Activated CD4-positive, alpha-beta T cell treated with anti-CD3 and anti-CD28 coated beads, Interleukin-2, amount 50 U/mL, for 48 hours (primary cell): ENCODE results near the gene EAPP.
"Not testable (repeated sequence)": the region's sequence is repeated elsewhere in the genome, so short reads cannot be mapped to it uniquely, and the experiment has no call there.

ENCODE experiments used
- DNase-seq, 2 experiments: peaks; one replicate each; pipeline ENCODE4 v3.0.0-alpha.2; 2020

EAPP gene

DNA sequence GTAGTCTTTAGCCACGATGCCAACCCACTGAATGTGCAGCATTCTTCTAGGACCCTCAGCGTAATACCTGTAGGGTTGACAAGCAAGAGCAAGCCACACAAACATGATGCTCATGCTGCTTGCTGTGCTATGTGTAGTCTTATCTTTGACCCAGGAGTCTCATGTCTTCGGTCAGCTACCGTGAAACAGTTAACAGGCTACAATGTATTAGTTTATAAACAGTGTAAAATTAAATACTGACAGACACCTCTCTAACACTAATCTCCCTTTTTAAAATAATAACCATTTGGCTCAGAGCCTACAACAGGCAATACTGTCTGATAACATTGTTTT, 1.9 kb downstream of the EAPP start:
- DNase-seq = no peak

DNA sequence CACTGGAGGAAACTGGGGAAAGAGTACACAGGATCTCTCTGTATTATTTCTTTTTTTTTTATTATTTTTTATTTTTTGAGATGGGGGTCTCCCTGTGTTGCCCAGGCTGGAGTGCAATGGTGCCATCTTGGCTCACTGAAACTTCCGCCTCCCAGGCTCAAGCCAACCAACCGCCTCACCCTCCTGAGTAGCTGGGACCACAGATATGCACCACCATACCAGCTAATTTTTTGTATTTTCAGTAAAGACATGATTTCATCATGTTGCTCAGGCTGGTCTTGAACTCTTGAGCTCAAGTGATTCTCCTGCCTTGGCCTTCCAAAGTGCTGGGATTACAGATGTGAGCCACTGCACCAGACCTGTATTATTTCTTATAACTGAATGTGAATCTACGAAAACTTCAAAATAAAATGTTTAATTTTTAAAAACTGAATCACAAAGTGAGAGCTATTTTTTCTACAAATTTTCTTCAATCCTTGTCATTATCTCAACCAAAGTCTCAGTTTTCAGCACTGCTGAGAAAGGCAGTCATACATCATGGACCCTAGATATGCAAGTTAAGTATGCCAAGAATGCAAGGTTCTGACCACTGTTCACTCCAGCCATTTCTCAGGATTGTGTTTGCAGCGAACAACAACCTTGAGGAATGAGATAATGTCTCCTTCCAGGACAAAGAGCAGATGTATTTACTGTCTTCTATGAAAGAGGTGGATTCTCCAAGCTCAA, 2.4 kb downstream of the EAPP start:
- no peak for DNase-seq

DNA sequence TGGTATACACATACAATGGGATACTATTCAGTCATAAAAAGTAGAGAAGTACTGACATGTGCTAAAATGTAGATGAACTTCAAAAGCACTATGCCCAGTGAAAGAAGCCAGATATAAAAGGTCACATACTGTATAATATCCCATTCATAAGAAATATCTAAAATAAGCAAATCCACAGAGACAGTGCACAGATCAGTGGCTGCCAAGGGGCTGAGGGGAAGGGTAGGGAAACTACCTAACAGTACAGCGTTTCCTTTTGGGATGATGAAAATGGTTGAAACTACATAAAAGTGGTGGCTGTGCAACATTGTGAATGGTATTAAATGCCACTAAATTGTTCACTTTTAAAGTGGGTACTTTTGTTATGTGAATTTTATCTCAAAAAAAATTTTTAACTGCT, 11.9 kb downstream of the EAPP start:
- no peak for DNase-seq

DNA sequence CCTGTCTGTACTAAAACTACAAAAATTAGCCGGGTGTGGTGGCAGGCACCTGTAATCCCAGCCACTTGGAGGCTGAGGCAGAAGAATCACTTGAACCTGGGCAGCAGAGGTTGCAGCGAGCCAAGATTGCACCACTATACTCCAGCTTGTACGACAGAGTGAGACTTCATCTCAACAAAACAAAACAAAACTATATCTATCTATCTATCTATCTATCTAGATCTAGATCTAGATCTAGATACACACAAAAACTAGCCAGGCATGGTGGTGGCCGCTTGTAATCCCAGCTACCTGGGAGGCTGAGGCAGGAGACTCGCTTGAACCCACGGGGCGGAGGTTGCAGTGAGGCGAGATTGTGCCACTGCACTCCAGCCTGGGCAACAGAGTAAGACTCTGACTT, 15.3 kb downstream of the EAPP start:
- not testable (repeated sequence) for DNase-seq

DNA sequence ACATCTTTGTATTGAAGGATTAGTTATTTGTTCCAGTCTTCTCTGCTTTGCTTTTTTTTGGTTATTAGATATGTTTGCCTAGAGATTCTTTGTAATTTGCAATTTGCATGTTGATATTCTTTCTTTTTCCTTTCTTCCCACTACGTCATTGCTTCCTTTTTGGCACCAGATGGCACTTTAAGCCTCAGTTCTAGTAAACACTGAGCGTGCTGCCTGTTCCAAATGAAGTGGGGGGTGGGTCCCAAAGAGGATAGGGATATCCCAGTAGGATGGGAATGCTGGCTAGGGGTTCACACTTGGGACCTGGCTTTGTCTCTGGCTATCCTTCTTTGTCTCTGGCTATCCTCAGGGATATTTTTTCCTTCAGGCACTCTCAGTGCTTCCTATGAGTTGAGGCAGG, 17.0 kb downstream of the EAPP start:
- DNase-seq = no peak

DNA sequence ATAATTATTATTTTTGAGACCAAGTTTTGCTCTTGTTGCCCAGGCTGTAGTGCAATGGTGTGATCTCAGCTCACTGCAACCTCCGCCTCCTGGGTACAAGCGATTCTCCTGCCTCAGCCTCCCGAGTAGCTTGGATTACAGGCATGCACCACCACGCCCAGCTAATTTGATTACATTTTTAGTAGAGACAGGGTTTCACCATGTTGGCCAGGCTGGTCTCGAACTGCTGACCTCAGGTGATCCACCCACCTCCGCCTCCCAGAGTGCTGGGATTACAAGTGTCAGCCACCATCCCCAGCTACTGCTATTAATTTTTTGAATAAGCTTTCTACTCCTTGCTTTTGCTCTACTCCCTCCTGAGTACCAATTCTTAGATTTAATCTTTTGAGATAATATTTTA, 18.4 kb downstream of the EAPP start:
- not testable (repeated sequence) for DNase-seq

DNA sequence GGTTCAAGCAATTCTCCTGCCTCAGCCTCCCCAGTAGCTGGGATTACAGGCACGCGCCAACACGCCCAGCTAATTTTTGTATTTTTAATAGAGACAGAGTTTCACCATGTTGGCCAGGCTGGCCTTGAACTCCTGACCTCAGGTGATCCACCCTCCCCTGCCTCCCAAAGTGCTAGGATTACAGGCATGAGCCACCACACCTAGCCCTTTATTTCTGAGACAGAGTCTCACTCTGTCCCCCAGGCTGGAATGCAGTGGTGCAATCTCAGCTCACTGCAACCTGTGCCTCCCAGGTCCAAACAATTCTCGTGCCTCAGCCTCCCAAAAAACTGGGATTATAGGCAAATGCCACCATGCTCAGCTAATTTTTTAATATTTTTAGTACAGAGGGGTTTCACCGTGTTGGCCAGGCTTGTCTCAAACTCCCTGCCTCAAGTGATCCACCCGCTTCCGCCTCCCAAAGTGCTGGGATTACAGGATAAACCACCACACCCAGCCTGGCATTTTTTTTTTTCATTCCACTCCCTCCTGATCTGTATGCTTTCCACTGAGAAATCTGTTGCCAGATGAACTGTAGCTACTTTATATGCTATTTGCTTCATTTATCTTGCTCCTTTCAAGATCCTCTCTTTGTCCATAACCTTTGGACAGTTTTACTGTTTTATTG, 19.1 kb downstream of the EAPP start:
- not testable (repeated sequence) for DNase-seq

DNA sequence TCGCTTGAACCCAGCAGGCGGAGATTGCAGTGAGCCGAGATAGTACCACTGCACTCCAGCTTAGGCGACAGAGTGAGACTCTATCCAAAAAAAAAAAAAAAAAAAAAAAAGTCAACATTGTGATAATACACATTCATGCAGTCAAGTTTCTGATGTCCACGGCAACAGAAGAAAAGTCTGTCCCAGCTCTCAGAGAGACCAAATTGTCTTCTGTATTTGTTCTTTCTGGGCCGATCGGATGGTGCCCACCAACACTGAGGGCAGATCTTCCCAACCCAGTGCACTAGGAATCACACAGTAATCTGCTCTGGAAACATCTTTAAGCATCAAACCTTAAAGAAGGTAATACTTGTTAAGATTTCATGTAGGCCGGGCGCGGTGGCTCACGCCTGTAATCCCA, 31.6 kb downstream of the EAPP start:
- no peak for DNase-seq

DNA sequence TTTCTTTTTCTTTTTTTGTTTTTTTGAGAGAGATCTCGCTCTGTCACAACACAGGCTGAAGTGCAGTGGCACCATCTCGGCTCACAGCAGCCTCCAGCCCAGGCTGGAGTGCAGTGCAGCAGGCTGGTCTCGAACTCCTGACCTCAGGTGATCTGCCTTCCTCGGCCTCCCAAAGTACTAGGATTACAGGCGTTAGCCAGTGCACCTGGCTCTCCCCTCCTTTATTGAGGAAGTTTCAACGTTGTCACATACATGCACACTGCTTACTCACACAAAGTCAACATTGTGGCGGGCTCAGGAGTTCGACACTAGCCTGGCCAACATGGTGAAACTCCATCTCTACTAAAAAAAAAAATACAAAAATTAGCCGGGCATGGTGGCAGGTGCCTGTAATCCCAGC, 32.0 kb downstream of the EAPP start:
- DNase-seq = no peak

DNA sequence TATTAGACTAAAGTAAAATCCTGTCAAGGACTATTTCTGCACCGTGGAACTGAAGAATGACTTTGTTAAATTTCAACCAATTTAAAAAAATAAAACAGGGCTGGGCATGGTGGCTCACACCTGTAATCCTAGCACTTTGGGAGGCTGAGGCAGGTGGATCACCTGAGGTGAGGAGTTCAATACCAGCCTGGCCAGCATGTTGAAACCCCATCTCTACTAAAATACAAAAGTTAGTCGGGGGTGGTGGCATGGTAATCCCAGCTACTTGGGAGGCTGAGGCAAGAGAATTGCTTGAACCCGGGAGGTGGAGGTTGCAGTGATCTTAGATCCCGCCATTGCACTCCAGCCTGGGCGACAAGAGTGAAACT, 34.4 kb downstream of the EAPP start:
- DNase-seq = not testable (repeated sequence)

DNA sequence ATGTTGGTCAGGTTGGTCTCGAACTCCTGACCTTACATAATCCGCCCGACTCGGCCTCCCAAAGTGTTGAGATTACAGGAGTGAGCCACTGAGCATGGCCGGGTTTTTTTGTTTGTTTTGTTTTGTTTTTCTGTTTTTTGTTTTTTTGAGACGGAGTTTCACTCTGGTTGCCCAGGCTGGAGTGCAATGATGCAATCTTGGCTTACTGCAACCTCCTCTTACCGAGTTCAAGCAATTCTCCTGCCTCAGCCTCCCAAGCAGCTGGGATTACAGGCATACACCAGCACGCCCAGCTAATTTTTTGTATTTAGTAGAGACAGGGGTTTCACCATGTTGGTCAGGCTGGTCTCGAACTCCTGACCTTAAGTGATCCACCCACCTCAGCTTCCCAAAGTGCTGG, 35.5 kb downstream of the EAPP start:
- not testable (repeated sequence) for DNase-seq

DNA sequence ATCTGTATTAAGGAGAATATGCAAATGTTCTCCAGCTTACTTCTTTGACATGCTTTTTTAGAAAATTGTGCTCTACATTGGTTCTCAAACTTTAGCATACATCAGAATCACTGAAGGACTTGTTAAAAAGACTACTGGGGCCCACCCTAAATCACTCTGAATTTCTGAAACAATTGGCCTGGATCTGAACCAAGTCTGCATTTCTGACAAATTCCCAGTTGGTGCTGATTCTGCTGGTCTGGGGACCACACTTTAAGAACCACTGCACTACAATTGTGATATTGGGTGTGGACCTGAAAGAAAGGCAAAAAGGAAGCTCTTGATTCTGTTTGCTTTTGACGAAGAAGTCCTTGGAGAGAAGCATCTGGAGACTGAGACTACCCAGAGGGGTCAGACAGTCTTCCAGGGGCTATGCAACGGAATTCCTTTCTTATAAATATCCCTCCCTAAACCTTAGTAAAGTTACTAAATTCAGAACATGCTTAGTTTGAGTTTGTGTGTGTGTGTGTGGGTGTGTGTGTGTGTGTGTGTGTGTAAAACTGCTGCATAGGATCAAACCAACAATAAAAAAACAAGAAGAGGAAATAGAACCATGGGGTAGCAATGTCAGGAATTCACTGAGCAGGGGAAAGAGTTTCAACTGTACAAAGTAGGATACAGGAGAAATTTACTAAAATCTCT, 36.8 kb downstream of the EAPP start:
- no peak for DNase-seq

DNA sequence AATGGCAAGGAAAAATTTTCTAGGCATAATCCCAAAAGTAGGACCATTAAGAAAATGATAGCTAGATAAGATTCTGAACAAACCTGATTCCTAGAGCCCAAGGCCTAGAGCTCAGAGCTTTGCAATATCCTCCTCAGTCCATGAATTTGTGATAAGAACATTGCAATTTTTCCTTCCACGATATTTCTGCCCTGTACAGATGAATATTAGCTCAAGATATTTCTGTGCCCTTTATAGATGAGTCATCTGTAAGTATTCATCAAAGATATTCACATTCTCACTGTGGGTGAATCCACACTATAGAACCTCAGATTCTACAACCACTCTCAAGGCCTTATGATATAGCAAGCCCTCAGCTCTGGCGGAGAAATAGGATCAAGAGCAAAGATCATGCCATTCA, 37.5 kb downstream of the EAPP start:
- DNase-seq = no peak

DNA sequence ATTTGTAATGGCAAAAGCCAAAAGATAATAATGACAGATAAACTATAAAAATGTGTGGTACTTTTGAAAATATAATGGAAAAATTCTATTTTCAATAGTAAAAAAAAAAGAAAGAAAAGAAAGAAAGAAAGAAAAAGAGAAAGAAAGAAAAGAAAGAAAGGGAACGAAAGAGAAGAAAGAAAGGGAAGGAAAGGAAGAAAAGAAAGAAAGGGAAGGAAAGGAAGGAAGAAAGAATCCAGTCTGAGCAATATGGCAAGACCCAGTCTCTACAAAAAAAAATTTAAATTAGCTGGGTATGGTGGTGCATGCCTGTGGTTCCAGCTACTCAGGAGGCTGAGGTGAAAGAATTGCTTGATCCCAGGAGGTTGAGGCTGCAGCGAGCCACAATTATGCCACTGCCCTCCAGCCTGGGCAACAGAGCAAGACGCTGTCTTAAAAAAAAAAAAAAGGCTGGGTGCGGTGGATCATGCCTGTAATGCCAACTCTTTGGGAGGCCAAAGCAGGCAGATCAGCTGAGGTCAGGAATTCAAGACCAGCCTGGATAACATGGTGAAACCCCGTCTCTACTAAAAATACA, 38.4 kb downstream of the EAPP start:
- no peak for DNase-seq

DNA sequence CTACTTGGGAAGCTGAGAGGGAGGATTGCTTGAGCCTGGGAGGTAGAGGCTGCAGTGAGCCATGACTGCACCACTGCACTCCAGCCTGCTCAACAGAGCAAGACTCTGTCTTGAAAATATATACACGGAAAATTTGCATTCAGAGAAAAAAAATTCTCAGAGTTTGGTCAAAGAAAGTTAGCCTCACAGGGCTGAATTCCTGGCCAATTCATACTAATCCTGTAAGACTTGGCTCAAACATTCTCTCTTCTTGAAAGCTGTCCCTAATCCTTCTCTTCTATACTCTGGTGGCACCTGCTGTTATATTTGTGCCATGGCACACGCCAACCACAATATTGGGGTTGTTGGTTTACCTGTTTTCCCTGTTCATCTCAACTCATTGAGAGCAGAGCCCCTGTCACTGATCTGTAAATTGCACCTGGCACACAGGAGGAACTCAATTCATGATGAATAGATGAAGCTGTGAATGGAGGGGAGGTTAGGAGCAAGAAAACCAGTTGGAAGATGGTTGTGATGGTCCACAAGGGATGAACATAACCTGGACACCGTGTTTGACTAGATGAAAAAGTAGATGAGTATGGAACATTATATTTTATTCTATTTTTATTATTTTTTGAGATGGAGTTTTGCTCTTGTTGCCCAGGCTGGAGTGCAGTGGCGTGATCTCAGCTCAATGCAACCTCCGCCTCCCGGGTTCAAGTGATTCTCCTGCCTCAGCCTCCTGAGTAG, 40.7 kb downstream of the EAPP start:
- DNase-seq = peak in 1 of 2 experiments; percentile 7

DNA sequence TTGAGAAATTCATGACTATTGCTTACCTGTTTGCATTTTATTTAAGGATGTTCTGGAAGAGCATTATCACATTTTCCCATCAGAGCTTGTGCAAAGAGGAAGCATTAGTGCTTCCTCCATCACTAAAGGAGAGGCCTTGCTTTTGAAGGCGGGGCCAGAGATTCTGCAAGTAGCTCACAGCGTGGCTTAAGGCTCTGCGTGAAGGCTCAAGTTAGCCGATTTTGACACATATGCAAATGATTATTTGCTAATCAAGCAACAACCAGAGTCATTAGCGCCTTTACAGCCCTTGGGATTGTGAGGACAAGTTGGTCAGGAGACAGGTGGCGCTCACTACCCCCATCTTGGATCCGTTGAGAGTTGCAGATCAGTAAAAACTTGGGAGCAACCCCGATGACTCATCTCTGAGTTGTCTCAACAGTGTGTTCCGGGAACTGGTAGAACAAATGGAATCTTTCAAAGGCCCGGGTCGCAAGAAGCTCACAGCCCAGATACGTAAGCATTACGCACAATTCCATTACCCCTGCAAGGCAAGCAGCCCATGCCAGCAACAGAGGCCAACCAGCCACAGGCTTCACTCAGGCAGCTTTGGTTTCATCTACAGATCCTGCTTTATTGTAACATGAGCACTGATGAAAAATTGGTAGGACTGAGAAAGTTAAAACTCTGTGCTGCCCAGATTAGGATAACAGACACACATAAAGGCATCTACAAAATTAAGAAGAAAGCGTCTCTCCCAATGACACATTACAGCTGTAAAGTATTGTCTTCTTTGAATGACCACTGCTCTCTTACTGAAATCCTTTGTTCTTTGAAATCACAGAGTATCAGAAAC, 42.6 kb downstream of the EAPP start:
- no peak for DNase-seq

DNA sequence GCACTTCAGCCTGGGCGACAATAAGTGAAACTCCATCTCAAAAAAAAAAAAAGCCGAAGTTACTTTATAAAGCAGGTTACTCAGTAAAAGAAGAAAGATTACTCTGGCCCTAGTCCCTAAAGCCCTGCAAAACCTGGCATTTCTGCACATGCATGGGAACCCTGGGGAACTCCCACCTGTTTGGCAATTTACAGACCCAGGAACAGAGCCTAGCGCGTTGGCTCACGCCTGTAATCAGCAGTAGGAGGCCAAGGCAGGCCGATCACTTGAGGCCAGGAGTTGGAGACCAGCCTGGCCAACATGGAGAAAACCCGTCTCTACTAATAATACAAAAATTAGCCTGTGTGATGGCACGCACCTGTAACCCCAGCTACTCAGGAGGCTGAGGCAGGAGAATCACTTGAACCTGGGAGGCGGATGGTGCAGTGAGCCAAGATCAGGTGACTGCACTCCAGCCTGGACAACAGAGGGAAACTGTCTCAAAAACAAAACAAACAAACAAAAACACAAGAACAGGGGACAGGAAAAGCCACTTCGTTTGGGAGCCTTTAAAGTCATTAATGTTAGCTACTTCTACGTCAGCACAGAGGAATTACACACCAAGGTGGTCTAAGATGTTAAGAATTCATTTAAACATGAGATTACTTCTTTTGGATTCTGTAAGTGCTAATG, 43.4 kb downstream of the EAPP start:
- DNase-seq = no peak

DNA sequence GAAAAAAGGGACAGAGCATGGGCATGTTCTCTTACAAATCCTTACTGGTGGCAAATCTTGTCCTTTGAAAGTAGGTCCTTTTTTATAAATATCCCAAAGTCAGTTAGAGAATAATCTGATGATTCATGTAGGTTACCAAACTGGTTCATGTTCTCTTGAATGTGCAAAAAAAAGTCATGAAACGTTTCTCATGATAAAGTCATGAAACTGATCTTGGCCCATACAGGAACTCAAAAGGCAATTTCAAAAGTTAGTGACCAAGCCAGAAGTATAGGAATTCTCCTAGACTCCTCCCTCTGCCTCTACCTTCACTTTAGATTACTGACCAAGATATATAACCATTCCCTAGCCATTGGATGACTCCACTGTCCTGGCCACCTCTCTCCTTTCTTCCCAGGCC, 50.2 kb downstream of the EAPP start:
- DNase-seq = no peak

DNA sequence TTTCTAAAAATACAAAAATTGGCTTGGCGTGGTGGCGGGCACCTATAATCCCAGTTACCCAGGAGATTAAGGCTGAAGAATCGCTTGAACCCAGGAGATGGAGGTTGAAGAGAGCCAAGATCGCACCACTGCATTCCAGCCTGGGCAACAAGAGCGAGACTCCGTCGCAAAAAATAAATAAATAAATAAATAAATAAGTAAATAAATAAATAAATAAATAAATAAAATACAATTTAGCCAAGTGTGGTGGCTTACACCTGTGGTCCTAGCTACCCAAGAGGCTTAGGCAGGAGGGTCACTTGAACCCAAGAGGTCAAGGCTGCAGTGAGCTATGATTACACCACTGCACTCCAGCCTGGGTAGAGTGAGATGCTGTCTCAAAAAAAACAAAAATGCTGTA, 51.0 kb downstream of the EAPP start:
- DNase-seq = no peak

DNA sequence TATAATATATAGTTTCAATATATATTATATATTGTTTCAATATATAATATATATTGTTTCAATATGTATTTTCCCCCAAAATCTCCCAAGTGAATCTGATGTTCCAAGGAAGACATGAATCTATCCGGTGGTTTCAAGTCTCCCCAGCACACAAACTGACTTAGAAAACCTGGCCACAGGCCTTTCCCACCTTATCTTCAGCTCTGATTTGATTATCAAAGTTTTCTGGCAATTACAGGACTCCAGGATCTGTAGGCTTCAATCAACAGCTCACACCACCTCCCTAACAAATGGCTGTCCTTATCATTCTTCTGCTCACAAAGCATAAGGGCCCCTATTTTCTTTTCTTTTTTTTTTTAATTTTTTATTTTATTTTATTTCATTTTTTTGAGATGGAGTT, 54.8 kb downstream of the EAPP start:
- DNase-seq = no peak

DNA sequence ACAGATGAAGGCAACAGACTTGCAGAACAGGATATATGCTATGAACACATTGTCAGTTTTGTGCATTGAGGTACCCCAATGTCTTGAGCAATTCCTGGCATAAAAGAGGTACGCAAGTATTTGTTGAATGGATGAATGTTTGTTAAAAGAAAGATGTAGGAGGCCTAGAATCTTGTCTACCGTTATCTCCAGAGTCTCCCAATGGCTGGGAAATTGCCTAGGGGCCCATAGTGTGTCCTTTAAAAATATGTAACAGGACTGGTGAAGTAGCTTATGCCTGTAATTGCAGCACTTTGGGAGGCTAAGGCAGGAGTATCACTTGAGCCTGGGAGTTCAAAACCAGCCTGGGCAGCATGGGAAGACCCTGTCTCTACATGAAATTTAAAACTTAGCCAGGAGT, 57.0 kb downstream of the EAPP start:
- DNase-seq = no peak

DNA sequence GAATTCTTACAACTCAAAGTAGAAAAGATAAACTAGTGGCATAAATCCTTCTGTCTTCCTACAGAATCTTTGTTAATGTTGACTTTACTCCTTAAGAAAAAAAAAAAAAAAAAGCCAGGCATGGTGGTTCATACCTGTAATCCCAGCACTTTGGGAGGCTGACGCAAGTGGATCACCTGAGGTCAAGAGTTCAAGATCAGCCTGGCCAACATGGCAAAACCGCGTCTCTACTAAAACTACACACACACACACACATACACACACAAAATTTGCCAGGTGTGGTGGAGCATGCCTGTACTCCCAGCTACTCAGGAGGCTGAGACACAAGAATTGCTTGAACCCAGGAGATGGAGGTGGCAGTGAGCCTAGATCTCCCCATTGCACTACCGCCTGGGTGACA, 59.8 kb downstream of the EAPP start:
- DNase-seq = no peak
